ENCODE results near the gene EXOC6.

The EXOC6 gene

GRCh38 chr10:93027508-93027907, 179.2 kb downstream of the EXOC6 start:
- no peak for DNase-seq

- DNase-seq: no peak
Observed at GRCh38 chr10:93028883-93029282, 180.6 kb downstream of the EXOC6 start.

GRCh38 chr10:93030409-93030808, 182.1 kb downstream of the EXOC6 start:
- no peak for DNase-seq

DNA sequence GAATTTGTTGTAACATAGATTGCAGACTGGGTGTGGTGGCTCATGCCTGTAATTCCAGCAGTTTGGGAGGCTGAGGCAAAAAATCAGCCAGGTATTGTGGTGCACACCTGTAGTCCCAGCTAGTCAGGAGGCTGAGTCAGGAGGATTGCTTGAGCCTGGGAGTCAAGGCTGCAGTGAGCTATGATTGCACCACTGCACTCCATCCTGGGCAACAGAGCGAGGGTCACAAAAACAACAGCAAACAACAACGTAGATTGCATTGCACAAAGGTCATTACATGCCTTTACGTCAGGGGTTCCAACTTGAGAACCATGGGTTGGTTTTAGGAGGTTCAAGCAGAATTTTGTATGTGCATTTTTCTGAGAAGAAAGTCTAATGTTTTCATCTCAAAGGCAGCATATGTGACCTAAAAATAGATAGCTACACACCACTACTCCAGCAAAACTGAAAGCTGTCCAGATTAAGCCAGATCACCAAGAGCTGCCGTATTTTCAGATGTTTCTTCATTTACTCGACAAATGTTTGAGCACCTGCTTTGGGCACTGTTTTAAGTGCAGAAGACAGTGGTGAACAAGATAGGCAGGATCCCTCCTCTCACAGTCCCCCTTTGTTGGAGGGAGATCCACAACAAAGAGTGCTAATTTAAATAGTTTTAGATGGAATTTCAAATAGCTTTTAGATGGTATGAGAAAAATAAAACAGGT, 183.9 kb downstream of the EXOC6 start:
- DNase-seq: no peak

DNA sequence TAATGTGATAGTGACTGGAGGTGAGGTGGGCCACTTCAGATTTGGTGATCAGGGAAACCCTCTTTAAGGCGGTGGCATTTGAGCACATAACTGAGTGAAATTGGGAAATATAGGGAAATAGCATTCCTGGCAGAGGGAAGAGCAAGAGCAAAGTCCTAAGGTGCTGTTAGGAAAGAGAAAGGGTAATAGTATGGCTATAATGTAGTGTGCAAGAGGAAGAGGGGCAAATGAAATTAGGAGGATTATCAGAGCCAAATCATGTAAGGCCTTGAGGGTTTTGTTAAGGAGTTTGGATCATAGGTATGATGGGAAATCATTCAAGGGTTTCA, 184.5 kb downstream of the EXOC6 start:
- DNase-seq: no peak

- DNase-seq: no peak
Observed at GRCh38 chr10:93034426-93034825, 186.1 kb downstream of the EXOC6 start.

DNA sequence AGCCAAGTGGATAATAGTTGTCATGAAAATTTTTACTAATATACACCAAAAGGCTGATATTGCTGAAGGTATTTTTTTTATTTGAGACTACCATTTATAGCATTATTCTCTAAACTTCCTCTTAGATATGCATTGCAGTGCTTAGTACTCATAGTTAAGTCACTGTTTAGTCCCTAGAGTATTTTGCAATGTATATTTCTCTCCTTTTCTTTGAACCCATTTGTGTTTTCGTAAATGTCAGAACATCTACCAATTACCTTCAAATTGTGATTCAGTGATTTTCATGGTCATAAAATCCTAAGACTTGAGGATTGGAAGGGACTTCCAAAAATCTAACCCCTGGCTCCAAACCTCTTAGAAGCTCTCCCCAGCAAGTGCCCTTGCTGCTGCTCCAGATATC, 190.8 kb downstream of the EXOC6 start:
- no peak for DNase-seq

- no peak for DNase-seq
Observed at GRCh38 chr10:93039721-93040120, 191.4 kb downstream of the EXOC6 start.

DNA sequence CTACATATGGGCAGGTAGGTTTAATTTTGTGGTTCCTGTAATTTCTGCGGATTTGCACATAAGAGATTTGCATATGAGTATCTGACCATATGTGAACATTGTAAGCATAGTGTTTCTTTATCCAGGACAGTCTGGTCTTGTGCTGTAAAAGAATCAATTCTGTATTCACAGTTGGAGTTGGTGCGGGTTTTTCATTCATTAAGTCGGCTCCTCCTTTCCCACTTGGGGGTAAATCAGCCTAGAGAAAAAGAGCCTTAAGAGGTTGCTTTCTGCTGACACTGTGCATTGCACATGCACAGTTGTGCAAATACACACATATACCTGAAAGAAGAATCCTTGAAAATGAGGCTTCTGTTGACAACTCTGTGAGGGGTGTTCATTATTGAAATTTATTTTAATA, 206.2 kb downstream of the EXOC6 start:
- no peak for DNase-seq

DNA sequence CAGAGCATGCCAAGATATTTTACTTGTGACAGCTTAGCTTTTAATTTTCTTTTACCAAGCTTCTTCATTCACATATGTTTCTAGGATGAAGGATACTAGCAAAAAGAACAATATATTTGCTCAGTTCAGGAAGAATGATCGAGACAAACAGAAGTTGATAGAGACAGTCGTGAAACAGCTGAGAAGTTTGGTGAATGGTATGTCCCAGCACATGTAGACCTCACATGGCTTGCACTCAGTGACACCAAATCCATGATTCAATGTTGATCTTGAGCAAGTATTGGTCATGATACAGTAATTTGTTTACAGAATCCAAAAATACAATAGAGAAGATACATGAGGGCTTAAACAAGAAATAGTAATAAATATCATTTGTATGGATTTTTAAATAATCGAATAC, 209.8 kb downstream of the EXOC6 start:
- DNase-seq: no peak

GRCh38 chr10:93059975-93060886, 211.9 kb downstream of the EXOC6 start, which contains the start of gene CYP26C1:
CYP26C1 (plus strand) TSS chr10:93060798; CDS start chr10:93061264, 466 bp downstream.
- no peak for DNase-seq

DNA sequence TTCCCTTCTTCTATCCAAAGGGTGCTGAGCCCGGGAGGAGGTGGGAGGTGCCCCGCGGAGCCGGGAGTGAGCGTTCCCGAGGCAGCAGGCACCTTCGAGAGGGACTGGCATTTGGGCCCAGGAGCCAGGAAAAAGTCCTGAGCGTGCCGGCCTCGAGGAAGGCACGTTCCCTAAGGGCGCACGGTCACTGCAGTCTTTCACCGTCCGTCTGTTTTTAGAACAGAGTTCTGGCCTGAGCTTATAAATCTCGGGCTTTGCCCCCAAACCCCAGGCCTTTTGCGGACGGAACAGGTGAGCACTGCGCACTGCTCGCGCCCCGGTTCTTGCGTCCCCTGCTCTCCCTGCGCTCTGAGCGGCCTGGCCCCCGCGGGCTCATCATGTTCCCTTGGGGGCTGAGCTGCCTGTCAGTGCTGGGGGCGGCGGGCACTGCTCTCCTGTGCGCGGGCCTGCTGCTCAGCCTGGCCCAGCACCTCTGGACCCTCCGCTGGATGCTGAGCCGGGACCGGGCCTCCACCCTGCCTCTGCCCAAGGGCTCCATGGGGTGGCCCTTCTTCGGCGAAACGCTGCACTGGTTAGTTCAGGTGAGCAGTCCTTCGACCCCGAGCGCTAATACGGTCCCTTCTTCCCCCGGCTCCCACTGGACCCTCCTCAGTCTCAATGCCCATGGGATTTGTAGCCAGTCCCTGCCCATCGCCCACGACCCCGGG, 212.7 kb downstream of the EXOC6 start:
- no peak for DNase-seq

DNA sequence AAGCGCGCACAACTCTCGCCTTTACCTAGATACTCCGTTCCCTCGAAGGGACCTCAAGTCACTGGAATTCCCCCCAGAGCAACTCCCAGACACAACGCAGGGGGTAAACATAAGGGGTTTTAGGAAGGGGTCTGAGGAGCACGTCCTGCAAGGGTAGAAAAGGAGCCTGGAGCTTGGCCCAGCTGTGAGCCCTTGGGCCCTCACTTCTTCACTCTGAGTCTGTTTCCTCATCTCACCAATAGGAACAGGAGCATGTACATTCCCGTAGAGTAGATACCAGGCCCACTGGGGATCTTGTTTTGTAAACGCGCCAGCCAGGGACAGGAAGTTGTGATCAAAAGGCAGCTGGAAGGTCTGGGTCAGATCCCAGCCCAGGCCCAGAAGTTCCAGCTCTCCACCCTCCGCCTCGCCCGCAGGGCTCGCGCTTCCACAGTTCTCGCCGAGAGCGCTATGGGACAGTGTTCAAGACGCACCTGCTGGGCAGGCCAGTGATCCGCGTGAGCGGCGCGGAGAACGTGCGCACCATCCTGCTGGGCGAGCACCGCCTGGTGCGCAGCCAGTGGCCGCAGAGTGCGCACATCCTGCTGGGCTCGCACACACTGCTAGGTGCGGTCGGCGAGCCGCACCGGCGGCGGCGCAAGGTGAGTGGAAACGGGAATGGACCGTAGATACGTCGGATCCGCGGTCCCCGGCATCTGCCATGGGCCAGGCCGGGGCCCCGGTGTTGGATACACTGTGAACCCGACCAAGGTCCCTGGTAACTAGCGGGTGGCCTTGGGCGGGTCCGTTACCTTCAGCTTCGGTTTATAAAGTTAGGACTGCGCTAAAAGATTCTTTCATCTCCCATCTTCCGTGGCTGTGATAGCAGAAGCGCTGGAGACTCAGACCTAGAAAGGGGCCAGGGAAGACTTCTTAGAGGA, 213.5 kb downstream of the EXOC6 start:
- no peak for DNase-seq

- DNase-seq: no peak
Observed at GRCh38 chr10:93062514-93063143, 214.3 kb downstream of the EXOC6 start.

DNA sequence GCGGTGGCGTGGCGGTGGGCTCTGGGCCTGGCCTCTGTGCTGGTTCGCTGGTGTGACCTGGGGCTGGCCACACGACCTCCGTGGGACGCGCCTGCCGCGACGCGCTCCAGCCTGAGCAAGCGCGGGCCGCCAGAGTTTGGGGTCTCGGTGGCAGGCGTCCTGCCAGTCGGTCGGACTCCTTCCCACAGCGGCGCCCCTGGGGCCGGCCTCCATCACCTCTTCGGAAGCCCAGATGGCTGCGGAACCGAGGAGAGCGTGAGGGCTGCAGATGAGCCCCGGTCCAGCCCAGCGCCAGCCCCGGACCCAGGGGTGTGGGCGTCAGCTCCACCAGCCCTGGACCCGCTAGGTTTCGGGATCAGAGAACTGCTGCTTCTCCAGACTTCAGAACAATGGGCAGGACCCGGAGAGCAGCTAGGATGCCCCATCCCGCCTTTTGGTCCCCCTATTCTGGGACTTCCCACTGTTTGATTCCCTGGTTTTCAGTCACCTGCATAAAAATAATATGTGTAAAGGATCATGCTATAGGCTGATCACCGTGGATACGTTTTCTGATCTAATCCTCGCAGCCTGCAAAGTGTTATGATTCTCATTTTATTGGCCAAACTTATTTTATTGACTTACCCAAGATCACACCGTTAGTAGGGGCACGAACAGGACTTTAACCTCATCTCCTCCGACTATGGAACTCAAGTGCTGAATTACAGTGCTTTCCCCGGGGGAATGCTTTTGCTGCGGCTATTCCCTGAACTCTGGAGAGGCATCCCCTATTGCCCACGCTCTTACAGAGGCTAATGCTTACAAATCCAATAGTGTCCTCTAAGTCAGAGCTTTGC, 215.0 kb downstream of the EXOC6 start:
- DNase-seq: no peak

DNA sequence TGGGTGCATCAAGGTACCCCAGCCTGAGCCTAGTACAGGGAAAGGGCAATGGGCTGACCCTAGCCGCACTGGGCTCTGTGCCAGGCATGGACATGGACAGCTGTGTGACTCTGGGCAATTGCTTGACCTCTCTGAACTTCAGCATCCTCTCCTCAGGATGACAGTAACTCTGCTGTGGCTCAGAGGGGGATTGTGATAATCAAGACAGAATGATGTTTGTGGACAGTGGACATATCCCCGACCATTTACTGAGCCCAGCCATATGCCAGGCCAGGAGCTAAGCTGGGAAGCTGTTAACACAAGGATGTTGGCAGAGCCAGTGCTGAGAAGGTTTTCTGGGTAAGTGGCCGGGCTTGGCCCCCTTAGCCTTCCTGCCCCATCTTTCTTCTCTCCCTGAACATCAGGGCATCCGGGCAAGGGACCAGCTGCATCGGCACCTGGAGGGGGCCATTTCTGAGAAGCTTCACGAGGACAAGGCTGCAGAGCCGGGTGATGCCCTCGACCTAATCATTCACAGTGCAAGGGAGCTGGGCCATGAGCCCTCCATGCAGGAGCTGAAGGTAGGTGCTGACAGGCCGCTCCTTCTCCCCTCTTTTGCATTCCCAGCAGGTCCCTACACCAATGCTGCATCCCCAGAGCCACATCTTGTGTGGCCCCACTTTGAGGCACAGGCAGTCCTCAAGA, 215.8 kb downstream of the EXOC6 start:
- no peak for DNase-seq

GRCh38 chr10:93064874-93065660, 216.7 kb downstream of the EXOC6 start:
- DNase-seq: no peak

GRCh38 chr10:93065675-93066543, 217.6 kb downstream of the EXOC6 start:
- DNase-seq: no peak

- DNase-seq: no peak
Observed at GRCh38 chr10:93066544-93066913, 218.2 kb downstream of the EXOC6 start.

Measured in NCI-H2227 treated with DMSO at 0.1 percent for 48 hours (cell line).